Retinal pigment epithelial cell (primary cell): ENCODE data around the gene CYP1A2.
A peak's percentile ranks its signal among the peaks of the same experiment; 100 is the strongest.

Source experiments
- DNase-seq: peaks from one replicate; pipeline ENCODE4 v3.0.0-alpha.2; 2010; ENCODE audit warnings: low read depth
- H3K4me3 ChIP-seq: 2 replicates; pipeline ENCODE4 v1.5.1; 2011; ENCODE audit warnings: mild to moderate bottlenecking, low read length, control low read depth, moderate library complexity
- TF ChIP-seq, protein P1 (sequence below): conservative IDR thresholded peaks from 2 replicates; pipeline ENCODE4 v1.5.1; 2011; ENCODE audit warnings: low read depth, low read length, control low read depth, inconsistent platforms

CYP1A2 gene

GRCh38 chr15:74799255-74799855 is 50.7 kb downstream of the CYP1A2 start:
- DNase-seq = no peak
- H3K4me3 ChIP-seq = no peak overlapping the region
- TF ChIP-seq, protein P1, sequence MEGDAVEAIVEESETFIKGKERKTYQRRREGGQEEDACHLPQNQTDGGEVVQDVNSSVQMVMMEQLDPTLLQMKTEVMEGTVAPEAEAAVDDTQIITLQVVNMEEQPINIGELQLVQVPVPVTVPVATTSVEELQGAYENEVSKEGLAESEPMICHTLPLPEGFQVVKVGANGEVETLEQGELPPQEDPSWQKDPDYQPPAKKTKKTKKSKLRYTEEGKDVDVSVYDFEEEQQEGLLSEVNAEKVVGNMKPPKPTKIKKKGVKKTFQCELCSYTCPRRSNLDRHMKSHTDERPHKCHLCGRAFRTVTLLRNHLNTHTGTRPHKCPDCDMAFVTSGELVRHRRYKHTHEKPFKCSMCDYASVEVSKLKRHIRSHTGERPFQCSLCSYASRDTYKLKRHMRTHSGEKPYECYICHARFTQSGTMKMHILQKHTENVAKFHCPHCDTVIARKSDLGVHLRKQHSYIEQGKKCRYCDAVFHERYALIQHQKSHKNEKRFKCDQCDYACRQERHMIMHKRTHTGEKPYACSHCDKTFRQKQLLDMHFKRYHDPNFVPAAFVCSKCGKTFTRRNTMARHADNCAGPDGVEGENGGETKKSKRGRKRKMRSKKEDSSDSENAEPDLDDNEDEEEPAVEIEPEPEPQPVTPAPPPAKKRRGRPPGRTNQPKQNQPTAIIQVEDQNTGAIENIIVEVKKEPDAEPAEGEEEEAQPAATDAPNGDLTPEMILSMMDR = no peak

DNA sequence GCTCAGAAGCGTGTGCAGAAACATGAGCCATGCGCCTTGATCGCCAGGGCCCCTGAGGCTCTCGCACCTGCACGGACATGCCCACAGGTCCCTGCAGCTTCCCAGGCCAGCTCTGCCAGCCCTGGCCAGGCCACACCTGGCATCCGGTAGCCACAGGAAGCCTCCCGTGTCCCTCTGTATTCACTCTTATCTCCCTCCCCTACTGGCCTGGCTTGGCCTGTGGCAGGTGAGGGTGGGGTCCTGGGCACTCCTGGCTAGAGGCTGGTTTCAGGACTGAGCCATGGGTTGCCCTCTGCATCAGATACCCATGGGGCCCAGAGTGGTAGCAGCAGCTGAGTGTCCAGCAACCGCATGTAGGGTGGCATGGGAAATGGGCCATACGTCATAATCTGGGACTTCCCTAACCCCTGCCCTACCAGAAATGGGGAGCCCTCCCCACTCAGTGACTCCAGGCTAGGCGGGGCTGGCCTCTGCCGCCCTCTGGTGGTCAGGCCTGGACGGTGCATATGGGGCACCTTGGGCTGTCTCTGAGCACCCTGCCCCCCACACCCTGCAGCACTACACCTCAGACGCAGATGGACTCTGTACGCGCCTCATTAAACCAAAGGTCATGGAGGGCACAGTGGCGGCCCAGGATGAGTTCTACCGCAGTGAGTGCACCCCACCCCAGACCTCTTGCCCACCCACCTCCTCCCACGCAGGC is 51.4 kb downstream of the CYP1A2 start:
- H3K4me3 ChIP-seq = no peak overlapping the region
- DNase-seq = no peak
- TF ChIP-seq, protein P1 = peak; percentile 99

GRCh38 chr15:74800559-74801094 is 52.0 kb downstream of the CYP1A2 start:
- TF ChIP-seq, protein P1 = no peak
- no peak for DNase-seq
- no peak overlapping the region for H3K4me3 ChIP-seq

DNA sequence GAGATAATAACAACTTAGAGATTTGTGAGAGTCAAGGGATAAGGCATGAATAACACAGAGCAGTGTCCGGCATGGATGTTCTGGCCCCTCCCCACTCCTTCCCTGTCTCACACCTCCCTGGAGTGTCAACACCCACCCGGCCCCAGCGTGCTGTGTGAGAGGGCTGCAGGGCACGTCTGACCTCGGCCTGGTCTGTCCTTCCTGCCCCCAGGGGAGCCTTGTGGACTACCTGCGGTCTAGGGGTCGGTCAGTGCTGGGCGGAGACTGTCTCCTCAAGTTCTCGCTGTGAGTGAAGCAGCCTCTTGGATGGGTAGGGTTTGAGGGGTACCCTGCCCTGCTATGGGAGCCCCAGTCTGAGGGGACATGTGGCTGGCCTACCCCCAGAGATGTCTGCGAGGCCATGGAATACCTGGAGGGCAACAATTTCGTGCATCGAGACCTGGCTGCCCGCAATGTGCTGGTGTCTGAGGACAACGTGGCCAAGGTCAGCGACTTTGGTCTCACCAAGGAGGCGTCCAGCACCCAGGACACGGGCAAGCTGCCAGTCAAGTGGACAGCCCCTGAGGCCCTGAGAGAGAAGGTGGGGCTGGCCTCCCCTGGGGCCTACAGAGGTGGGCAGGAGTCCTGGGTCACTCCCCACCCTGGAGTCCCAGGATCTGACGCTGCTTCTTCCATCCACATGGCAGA is 52.8 kb downstream of the CYP1A2 start:
- TF ChIP-seq, protein P1 = no peak
- no peak for DNase-seq
- H3K4me3 ChIP-seq = no peak overlapping the region

GRCh38 chr15:74802290-74802689 is 53.6 kb downstream of the CYP1A2 start:
- TF ChIP-seq, protein P1 = no peak
- DNase-seq = no peak
- H3K4me3 ChIP-seq = no peak overlapping the region

DNA sequence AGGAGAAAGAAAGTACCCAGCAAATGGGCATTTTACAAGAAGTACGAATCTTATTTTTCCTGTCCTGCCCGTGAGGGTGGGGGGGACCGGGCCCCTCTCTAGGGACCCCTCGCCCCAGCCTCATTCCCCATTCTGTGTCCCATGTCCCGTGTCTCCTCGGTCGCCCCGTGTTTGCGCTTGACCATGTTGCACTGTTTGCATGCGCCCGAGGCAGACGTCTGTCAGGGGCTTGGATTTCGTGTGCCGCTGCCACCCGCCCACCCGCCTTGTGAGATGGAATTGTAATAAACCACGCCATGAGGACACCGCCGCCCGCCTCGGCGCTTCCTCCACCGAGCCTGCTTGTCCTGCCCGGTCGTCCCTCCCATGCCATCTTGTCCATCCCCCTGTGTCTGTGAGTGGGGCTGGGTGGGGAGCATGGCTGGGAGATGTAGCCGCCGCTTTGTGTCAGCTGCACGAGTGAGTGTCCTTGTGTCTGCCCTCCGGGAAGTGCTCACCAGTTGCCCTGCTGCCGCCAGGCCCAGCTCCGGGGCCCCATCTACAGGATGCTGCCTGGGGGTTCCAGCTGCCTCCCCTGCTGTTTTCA is 54.3 kb downstream of the CYP1A2 start:
- H3K4me3 ChIP-seq = no peak overlapping the region
- TF ChIP-seq, protein P1 = no peak
- DNase-seq = no peak
